ENCODE data around the gene DENND2A.

DNA sequence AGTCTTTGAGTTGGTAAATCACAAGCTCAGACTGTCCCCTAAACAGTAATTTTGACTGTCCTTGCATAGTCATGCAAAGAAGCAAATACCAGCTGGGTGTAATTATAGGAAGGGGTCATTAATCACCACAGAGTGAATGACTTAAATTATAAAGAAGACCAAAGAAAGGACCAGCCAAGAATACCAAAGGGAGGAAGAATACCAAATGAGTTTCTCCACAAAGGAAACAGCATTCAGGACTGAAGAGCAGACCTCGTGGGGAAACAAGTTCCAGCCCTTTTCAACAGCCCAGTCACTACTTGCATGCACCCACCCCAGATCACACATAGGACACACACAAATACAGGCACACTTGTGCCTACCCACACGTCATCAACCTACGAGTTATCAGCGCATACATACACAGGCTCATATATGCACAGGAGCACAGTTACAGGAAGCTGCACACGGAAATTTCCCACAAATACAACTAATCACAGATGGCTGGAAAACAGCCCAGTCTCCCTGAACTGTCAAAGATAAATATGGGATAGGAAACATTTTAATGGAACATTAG lies 77.6 kb downstream of the DENND2A start:
- no peak for TF ChIP-seq CTCF (IDR thresholded peaks at IDR 0.05 in 2 of 3, conservative IDR thresholded peaks at IDR 0.05 in 1 of 3; ENCODE audit: control insufficient read depth in 2 of 3, extremely low read depth in 1 of 3, insufficient read depth in 1 of 3, low read depth in 3 of 3, low read length in 3 of 3)
- no peak for TF ChIP-seq NR2C2 (IDR thresholded peaks at IDR 0.05; ENCODE audit: borderline replicate concordance, control insufficient read depth, insufficient read length, low read depth)
- TF ChIP-seq RFX5 (IDR thresholded peaks at IDR 0.05; ENCODE audit: low read depth, low read length) = no peak
- no peak for TF ChIP-seq CREM (IDR thresholded peaks at IDR 0.05; ENCODE audit: low read depth)
- no peak for TF ChIP-seq MAX (IDR thresholded peaks at IDR 0.05; ENCODE audit: low read depth, low read length)
- no peak for TF ChIP-seq MTA2 (IDR thresholded peaks at IDR 0.05; ENCODE audit: low read depth)
- no peak for TF ChIP-seq FOXM1 (IDR thresholded peaks at IDR 0.05; ENCODE audit: low read depth, low read length)
- no peak for TF ChIP-seq POLR2A (IDR thresholded peaks at IDR 0.05; ENCODE audit: low read depth, low read length)
- no peak for TF ChIP-seq FOS (IDR thresholded peaks at IDR 0.05; ENCODE audit: borderline replicate concordance, extremely low read depth, insufficient read length)
- TF ChIP-seq RAD21 (IDR thresholded peaks at IDR 0.05; ENCODE audit: insufficient read depth, low read depth, low read length) = no peak
- TF ChIP-seq SPI1 (IDR thresholded peaks at IDR 0.05; ENCODE audit: borderline replicate concordance, insufficient read depth, low read depth, low read length) = no peak
- no peak for TF ChIP-seq LARP7 (IDR thresholded peaks at IDR 0.05)
- TF ChIP-seq ESRRA (IDR thresholded peaks at IDR 0.05; ENCODE audit: low read length) = no peak
- TF ChIP-seq SIN3A (IDR thresholded peaks at IDR 0.05; ENCODE audit: low read depth, low read length) = no peak

All from GM12878 (cell line).